Bronchial epithelial cell (primary cell): Measurements from ENCODE around the gene HMGCS2. TPM values are rescaled to one million over a fixed set of nuclear protein-coding genes. Genes with fewer than 3 reads are reported as not detected.
A peak's percentile ranks its signal among the peaks of the same experiment; 100 is the strongest.

Experiments
- DNase-seq: peaks from one replicate; pipeline ENCODE4 v3.0.0-alpha.2; 2010; ENCODE audit warnings: low read depth
- FAIRE-seq: peaks from 2 replicates; lab custom pipeline; 2011; peaks lifted over from hg19 to GRCh38; lab: Jason Lieb, UNC
- H3K27me3 ChIP-seq: 2 replicates; pipeline ENCODE4 v1.5.1; 2011; ENCODE audit warnings: low read length; ENCODE audit not compliant: control insufficient read depth, insufficient read depth
- H3K36me3 ChIP-seq: 2 replicates; pipeline ENCODE4 v1.5.1; 2011; ENCODE audit warnings: low read length; ENCODE audit not compliant: control insufficient read depth, insufficient read depth
- H3K4me3 ChIP-seq: 2 replicates; pipeline ENCODE4 v1.5.1; 2011; ENCODE audit warnings: mild to moderate bottlenecking, low read depth, low read length, control low read depth
- total RNA-seq: library from RNA; depleted of rRNA; stranded (reverse); fragments of >200 nt; gene quantifications from 2 replicates; pipeline ENCODE4 v1.2.1, GENCODE V29; 2014
- TF ChIP-seq, protein P1 (sequence below): IDR thresholded peaks from 2 replicates; pipeline ENCODE4 v1.5.1; 2011; ENCODE audit warnings: mild to moderate bottlenecking, moderate library complexity, low read length, control low read depth, inconsistent platforms; ENCODE audit not compliant: insufficient read depth, severe bottlenecking

The HMGCS2 gene
- total RNA-seq, 1 donor from 2014 or later, result 0.26 TPM

DNA sequence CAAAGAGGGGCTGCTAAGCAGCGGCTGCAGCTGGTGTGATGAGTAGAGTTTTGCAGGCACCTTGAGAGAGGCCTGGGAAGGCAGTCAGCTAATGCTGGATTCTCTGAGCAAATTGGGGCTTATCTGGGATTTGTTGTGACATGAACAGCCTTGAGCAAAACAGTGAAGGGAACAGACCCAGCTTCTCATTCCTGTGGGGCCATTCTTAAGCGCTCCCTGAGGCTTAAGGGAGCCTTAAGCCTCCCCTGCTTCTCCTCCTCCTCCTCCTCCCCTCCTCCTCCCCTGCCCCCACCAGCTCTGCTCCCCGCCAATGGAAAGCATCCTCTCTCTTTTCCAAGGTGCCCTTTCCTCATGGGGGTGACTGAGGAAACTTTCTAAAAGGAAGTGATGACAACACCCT, 21.3 kb downstream of the HMGCS2 start:
- peak; percentile 80 for DNase-seq
- H3K36me3 ChIP-seq, result peaks cover 2% of the 10 kb centered on the region
- H3K27me3 ChIP-seq, result no peaks in the 10 kb centered on the region
- TF ChIP-seq, protein P1, sequence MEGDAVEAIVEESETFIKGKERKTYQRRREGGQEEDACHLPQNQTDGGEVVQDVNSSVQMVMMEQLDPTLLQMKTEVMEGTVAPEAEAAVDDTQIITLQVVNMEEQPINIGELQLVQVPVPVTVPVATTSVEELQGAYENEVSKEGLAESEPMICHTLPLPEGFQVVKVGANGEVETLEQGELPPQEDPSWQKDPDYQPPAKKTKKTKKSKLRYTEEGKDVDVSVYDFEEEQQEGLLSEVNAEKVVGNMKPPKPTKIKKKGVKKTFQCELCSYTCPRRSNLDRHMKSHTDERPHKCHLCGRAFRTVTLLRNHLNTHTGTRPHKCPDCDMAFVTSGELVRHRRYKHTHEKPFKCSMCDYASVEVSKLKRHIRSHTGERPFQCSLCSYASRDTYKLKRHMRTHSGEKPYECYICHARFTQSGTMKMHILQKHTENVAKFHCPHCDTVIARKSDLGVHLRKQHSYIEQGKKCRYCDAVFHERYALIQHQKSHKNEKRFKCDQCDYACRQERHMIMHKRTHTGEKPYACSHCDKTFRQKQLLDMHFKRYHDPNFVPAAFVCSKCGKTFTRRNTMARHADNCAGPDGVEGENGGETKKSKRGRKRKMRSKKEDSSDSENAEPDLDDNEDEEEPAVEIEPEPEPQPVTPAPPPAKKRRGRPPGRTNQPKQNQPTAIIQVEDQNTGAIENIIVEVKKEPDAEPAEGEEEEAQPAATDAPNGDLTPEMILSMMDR, result no peak
- no peak overlapping the region for H3K4me3 ChIP-seq
- FAIRE-seq, result no peak

GRCh38 chr1:119745034-119745433, 23.7 kb downstream of the HMGCS2 start:
- Histone ChIP-seq H3K36me3 (peaks cover 6% of the 10 kb centered on the region), H3K4me3 (no peak overlapping the region), H3K27me3 (no peaks in the 10 kb centered on the region)
- TF ChIP-seq, protein P1, result no peak
- FAIRE-seq (no peak), DNase-seq (no peak)

DNA sequence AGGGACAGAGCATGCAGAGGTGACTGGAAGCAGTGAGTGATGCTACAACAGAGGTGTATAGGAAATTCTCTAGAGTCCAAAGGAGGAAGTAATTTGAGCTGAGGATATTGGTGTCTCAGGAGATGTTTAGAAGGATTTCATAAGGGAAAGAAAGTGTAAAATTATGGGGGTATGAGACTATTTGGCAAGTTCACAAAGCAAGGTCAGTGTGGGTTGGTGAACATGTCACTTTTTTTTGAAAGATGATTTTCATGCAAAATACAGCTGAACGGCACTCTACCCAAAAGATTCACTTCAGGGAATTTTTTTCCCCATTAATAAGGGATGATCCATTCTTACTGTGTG, 24.1 kb downstream of the HMGCS2 start:
- Histone ChIP-seq H3K4me3 (no peak overlapping the region), H3K36me3 (peaks cover 8% of the 10 kb centered on the region), H3K27me3 (no peaks in the 10 kb centered on the region)
- no peak for FAIRE-seq
- DNase-seq, result no peak
- TF ChIP-seq, protein P1, result no peak

GRCh38 chr1:119743776-119744597, 24.7 kb downstream of the HMGCS2 start:
- peak; percentile 57 for DNase-seq
- Histone ChIP-seq H3K4me3 (no peak overlapping the region), H3K27me3 (no peaks in the 10 kb centered on the region), H3K36me3 (peaks cover 8% of the 10 kb centered on the region)
- TF ChIP-seq, protein P1, result peak; percentile 85
- FAIRE-seq, result peak; percentile 18

- DNase-seq, result no peak
- TF ChIP-seq, protein P1, result no peak
- H3K36me3 ChIP-seq, result peaks cover 10% of the 10 kb centered on the region
Measured at GRCh38 chr1:119743308-119743707, 25.4 kb downstream of the HMGCS2 start.

More at GRCh38 chr1:119743308-119743707, 25.4 kb downstream of the HMGCS2 start:
- Histone ChIP-seq H3K4me3 (no peak overlapping the region), H3K27me3 (no peaks in the 10 kb centered on the region)
- FAIRE-seq, result no peak
